MM.1S (cell line): ENCODE data around the gene ERC2.

Experiments used
- DNase-seq: peaks from one replicate; pipeline ENCODE4 v3.0.0-alpha.2; 2015
- H2AFZ ChIP-seq: fragments of 300-600 bp; sonication (generic); 2 replicates; pipeline ENCODE4 v1.6.0; 2016; ENCODE audit warnings: antibody characterized with exemption, low read length
- H3F3A ChIP-seq: fragments of 300-600 bp; sonication (generic); 2 replicates; pipeline ENCODE4 v1.6.1; 2016; ENCODE audit warnings: mild to moderate bottlenecking, antibody characterized with exemption, low read length, moderate library complexity, mixed read lengths; ENCODE audit not compliant: insufficient read depth
- H3K27ac ChIP-seq: fragments of 300-600 bp; sonication (generic); 2 replicates; pipeline ENCODE4 v1.5.1; 2016; ENCODE audit warnings: mild to moderate bottlenecking, low read length
- H3K27me3 ChIP-seq: fragments of 300-600 bp; sonication (generic); replicated peaks from 2 replicates; pipeline ENCODE4 v1.6.0; 2016; ENCODE audit warnings: low read length; ENCODE audit not compliant: insufficient read depth
- H3K36me3 ChIP-seq: fragments of 300-600 bp; sonication (generic); replicated peaks from 2 replicates; pipeline ENCODE4 v1.6.1; 2016; ENCODE audit warnings: mild to moderate bottlenecking, low read length, mixed read lengths; ENCODE audit not compliant: insufficient read depth
- H3K4me1 ChIP-seq: fragments of 300-600 bp; sonication (generic); 2 replicates; pipeline ENCODE4 v1.6.1; 2016; ENCODE audit warnings: low read length, mixed read lengths
- H3K4me2 ChIP-seq: fragments of 300-600 bp; sonication (generic); 2 replicates; pipeline ENCODE4 v1.6.0; 2016; ENCODE audit warnings: low read depth, low read length
- H3K4me3 ChIP-seq: fragments of 300-600 bp; sonication (generic); 2 replicates; pipeline ENCODE4 v1.5.1; 2016; ENCODE audit warnings: low read length, mixed read lengths
- H3K79me2 ChIP-seq: fragments of 300-600 bp; sonication (generic); 2 replicates; pipeline ENCODE4 v1.6.1; 2016; ENCODE audit warnings: mixed run types, low read length, mixed read lengths
- H3K9ac ChIP-seq: fragments of 300-600 bp; sonication (generic); 2 replicates; pipeline ENCODE4 v1.6.1; 2016; ENCODE audit warnings: low read length, mixed read lengths
- H3K9me2 ChIP-seq: fragments of 300-600 bp; sonication (generic); replicated peaks from 2 replicates; pipeline ENCODE4 v1.6.1; 2016; ENCODE audit warnings: mild to moderate bottlenecking, low read length, mixed read lengths; ENCODE audit not compliant: insufficient read depth
- H3K9me3 ChIP-seq: fragments of 300-600 bp; sonication (generic); replicated peaks from 2 replicates; pipeline ENCODE4 v1.6.1; 2016; ENCODE audit warnings: mild to moderate bottlenecking, low read length, mixed read lengths; ENCODE audit not compliant: insufficient read depth
- H4K20me1 ChIP-seq: fragments of 300-600 bp; sonication (generic); 2 replicates; pipeline ENCODE4 v1.6.1; 2016; ENCODE audit warnings: mild to moderate bottlenecking, low read length, moderate library complexity, mixed read lengths; ENCODE audit not compliant: insufficient read depth
- EZH2 ChIP-seq: fragments of 300-600 bp; sonication (generic); optimal IDR thresholded peaks from 2 replicates; pipeline ENCODE3; 2017; ENCODE audit warnings: low read depth, mild to moderate bottlenecking, antibody characterized with exemption, low read length, mixed read lengths
- EZH2phosphoT487 ChIP-seq: fragments of 300-600 bp; sonication (generic); IDR thresholded peaks from 2 replicates; pipeline ENCODE4 v1.6.1; 2018; ENCODE audit warnings: antibody characterized with exemption, low read length
- TF ChIP-seq, protein P1 (sequence below): fragments of 300-600 bp; sonication (generic); IDR thresholded peaks from 2 replicates; pipeline ENCODE4 v1.5.1; 2016; ENCODE audit warnings: antibody characterized with exemption, low read length, mixed read lengths

The ERC2 gene

GRCh38 chr3:56291244-56291680 lies 177.0 kb downstream of the ERC2 start:
- Histone ChIP-seq H3K27me3 (no peaks in the 10 kb centered on the region), H4K20me1 (no peaks in the 10 kb centered on the region)
- TF ChIP-seq EZH2phosphoT487 (no peak), EZH2 (no peak)
- TF ChIP-seq, protein P1, sequence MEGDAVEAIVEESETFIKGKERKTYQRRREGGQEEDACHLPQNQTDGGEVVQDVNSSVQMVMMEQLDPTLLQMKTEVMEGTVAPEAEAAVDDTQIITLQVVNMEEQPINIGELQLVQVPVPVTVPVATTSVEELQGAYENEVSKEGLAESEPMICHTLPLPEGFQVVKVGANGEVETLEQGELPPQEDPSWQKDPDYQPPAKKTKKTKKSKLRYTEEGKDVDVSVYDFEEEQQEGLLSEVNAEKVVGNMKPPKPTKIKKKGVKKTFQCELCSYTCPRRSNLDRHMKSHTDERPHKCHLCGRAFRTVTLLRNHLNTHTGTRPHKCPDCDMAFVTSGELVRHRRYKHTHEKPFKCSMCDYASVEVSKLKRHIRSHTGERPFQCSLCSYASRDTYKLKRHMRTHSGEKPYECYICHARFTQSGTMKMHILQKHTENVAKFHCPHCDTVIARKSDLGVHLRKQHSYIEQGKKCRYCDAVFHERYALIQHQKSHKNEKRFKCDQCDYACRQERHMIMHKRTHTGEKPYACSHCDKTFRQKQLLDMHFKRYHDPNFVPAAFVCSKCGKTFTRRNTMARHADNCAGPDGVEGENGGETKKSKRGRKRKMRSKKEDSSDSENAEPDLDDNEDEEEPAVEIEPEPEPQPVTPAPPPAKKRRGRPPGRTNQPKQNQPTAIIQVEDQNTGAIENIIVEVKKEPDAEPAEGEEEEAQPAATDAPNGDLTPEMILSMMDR, result no peak

GRCh38 chr3:56290374-56290773 lies 177.9 kb downstream of the ERC2 start:
- H3K27me3 ChIP-seq, result no peaks in the 10 kb centered on the region
- H3K9me2 ChIP-seq, result no peaks in the 10 kb centered on the region
- 0 out of 2 replicates have a peak overlapping the region, but pooled peaks have one; percentile 8 for H2AFZ ChIP-seq
- no peak overlapping the region for H3K27ac ChIP-seq
- H4K20me1 ChIP-seq, result no peaks in the 10 kb centered on the region
- TF ChIP-seq, protein P1, result no peak
- TF ChIP-seq EZH2, result no peak
- TF ChIP-seq EZH2phosphoT487, result no peak
- H3K79me2 ChIP-seq, result no peaks in the 10 kb centered on the region
- no peaks in the 10 kb centered on the region for H3K9me3 ChIP-seq
- peak; percentile 44 for DNase-seq
- no peak overlapping the region for H3K4me3 ChIP-seq
- H3K36me3 ChIP-seq, result no peaks in the 10 kb centered on the region
- peak overlapping the region; percentile 10; the same call in 1 of the 2 replicates for H3K4me2 ChIP-seq
- peaks cover 34% of the 10 kb centered on the region for H3K4me1 ChIP-seq
- no peaks in the 10 kb centered on the region for H3F3A ChIP-seq
- H3K9ac ChIP-seq, result no peak overlapping the region

More at GRCh38 chr3:56291244-56291680, 177.0 kb downstream of the ERC2 start:
- peaks cover 34% of the 10 kb centered on the region for H3K4me1 ChIP-seq
- H3K27ac ChIP-seq, result no peak overlapping the region
- H3K79me2 ChIP-seq, result no peaks in the 10 kb centered on the region
- H3F3A ChIP-seq, result no peaks in the 10 kb centered on the region
- H3K9me3 ChIP-seq, result no peaks in the 10 kb centered on the region
- DNase-seq, result peak; percentile 31
- peak overlapping the region; percentile 33 for H3K4me2 ChIP-seq
- no peak overlapping the region for H2AFZ ChIP-seq
- no peak overlapping the region for H3K4me3 ChIP-seq
- no peaks in the 10 kb centered on the region for H3K36me3 ChIP-seq
- H3K9me2 ChIP-seq, result no peaks in the 10 kb centered on the region
- no peak overlapping the region for H3K9ac ChIP-seq

DNA sequence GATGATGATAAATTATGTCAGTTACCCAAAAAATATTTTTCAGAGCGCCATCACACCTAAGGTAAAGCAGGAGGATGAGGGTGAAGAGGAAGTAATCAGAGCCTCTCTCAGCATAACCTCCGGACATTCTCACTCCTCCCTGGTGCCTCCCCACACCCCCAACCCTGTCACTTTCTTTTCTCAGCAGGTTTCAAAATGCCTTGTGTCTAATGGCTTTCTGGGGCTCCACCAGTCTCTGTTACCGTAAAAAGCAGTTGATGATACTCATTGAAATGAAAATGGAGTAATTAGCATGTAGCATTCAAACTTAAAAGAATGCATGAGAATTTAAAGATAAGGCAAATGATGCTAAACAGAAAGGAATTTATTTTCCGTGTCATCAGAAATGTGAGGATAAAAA lies 180.0 kb downstream of the ERC2 start:
- H4K20me1 ChIP-seq, result no peaks in the 10 kb centered on the region
- no peak overlapping the region for H3K9ac ChIP-seq
- H3K27me3 ChIP-seq, result no peaks in the 10 kb centered on the region
- H3K4me3 ChIP-seq, result no peak overlapping the region
- H3K79me2 ChIP-seq, result no peaks in the 10 kb centered on the region
- H3F3A ChIP-seq, result no peaks in the 10 kb centered on the region
- no peak overlapping the region for H2AFZ ChIP-seq
- H3K4me2 ChIP-seq, result no peak overlapping the region
- H3K36me3 ChIP-seq, result no peaks in the 10 kb centered on the region
- TF ChIP-seq EZH2, result no peak
- no peak for DNase-seq
- H3K4me1 ChIP-seq, result peaks cover 34% of the 10 kb centered on the region
- no peaks in the 10 kb centered on the region for H3K9me3 ChIP-seq
- H3K9me2 ChIP-seq, result no peaks in the 10 kb centered on the region
- no peak overlapping the region for H3K27ac ChIP-seq

DNA sequence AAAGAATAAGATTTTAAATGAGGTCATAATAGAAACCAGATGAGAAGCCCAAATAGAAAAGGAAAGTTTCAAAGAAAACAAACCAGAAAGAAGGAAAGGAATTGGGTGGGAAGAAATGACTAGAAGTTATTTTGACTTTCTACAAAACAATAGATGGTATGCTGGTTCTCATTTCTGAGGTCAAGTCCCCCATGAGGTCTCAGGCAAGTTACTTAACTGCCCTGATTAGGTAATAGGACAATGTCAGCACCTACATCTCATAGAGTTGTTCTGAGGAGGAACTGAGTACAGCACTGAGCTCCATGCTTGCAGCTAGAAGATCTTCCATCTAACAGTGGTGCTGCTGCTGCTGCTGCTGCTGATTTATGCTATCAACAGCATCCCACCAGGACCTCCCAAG lies 185.9 kb downstream of the ERC2 start:
- Histone ChIP-seq H3K79me2 (no peaks in the 10 kb centered on the region), H3F3A (no peaks in the 10 kb centered on the region), H3K4me2 (no peak overlapping the region), H2AFZ (no peak overlapping the region), H3K9ac (no peak overlapping the region), H3K9me3 (no peaks in the 10 kb centered on the region), H3K4me1 (no peaks in the 10 kb centered on the region), H3K27me3 (no peaks in the 10 kb centered on the region), H3K27ac (no peak overlapping the region), H3K36me3 (no peaks in the 10 kb centered on the region), H3K9me2 (no peaks in the 10 kb centered on the region), H4K20me1 (no peaks in the 10 kb centered on the region), H3K4me3 (no peak overlapping the region)
- no peak for DNase-seq
- TF ChIP-seq, protein P1, result no peak
- TF ChIP-seq EZH2phosphoT487 (no peak), EZH2 (no peak)
